HUES48 (cell line): ENCODE measurements around the gene KLHL28.
"Not testable (repeated sequence)": the region's sequence is repeated elsewhere in the genome, so short reads cannot be mapped to it uniquely, and the experiment has no call there.

Source experiments
- H3K27ac ChIP-seq: one replicate; pipeline ENCODE4 v1.7.0; 2013; ENCODE audit warnings: low read depth, low read length, inconsistent platforms
- H3K27me3 ChIP-seq: 2 replicates; pipeline ENCODE4 v1.6.1; 2013; ENCODE audit warnings: mild to moderate bottlenecking, low read length; ENCODE audit not compliant: control insufficient read depth, insufficient read depth
- H3K36me3 ChIP-seq: 2 replicates; pipeline ENCODE4 v1.6.1; 2013; ENCODE audit warnings: low read length; ENCODE audit not compliant: control insufficient read depth, insufficient read depth
- H3K4me1 ChIP-seq: 2 replicates; pipeline ENCODE4 v1.6.1; 2013; ENCODE audit warnings: mild to moderate bottlenecking, low read length; ENCODE audit not compliant: control insufficient read depth, insufficient read depth
- H3K4me3 ChIP-seq: 2 replicates; pipeline ENCODE4 v1.5.1; 2013; ENCODE audit warnings: mild to moderate bottlenecking, low read depth, low read length
- H3K9ac ChIP-seq: 2 replicates; pipeline ENCODE4 v1.6.1; 2013; ENCODE audit warnings: mild to moderate bottlenecking, low read depth, low read length, moderate library complexity
- H3K9me3 ChIP-seq: 2 replicates; pipeline ENCODE4 v1.6.1; 2013; ENCODE audit warnings: low read length; ENCODE audit not compliant: control insufficient read depth, insufficient read depth

Gene KLHL28

DNA sequence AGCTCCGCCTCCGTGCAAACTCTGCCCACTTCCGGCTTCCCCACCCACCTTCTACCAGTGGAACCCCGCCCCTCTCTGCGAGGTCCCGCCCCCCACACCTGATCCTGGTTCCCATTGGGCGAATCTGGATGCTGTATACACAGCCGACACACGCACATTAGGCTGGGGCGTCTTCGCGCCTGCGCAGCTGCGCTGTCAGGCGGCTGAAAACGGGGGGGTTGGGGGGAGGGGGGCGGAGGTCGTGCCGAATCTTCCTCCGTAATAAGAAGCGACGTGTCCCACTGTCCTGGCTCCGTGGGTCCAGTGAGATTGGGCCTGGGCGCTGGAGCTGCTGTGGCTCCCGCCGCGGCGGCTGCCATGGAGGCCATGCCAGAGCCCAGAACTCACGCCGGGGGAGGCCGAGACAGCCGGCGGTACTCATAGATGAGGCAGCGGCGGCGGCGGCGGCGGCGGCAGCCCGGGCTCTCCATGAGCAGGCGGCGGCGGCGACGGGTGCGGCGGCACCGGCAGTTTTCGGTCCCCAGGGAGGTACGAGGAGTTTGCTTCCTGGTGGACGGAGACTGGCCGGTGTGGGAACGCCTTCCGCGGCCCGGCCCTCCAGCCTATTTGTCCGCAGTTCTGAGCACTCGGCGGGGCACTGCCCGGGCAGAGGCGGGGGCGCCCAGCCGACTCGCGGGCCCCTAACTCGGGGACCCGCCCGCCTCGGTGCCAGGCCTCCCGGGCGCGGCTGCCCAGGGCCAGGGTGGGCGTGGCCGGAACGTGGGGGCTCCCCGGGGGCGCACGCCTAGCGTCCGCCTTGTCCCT is 64.5 kb downstream of the KLHL28 start:
- H3K9ac ChIP-seq, result peak overlapping the region; percentile 66
- peaks cover 6% of the 10 kb centered on the region; the same call in 1 of the 2 replicates for H3K9me3 ChIP-seq
- H3K4me1 ChIP-seq, result peaks cover 9% of the 10 kb centered on the region; the same call in 1 of the 2 replicates
- peak overlapping the region; percentile 94 for H3K27ac ChIP-seq
- peak overlapping the region; percentile 76 for H3K4me3 ChIP-seq
- no peaks in the 10 kb centered on the region for H3K36me3 ChIP-seq
- H3K27me3 ChIP-seq, result no peaks in the 10 kb centered on the region

DNA sequence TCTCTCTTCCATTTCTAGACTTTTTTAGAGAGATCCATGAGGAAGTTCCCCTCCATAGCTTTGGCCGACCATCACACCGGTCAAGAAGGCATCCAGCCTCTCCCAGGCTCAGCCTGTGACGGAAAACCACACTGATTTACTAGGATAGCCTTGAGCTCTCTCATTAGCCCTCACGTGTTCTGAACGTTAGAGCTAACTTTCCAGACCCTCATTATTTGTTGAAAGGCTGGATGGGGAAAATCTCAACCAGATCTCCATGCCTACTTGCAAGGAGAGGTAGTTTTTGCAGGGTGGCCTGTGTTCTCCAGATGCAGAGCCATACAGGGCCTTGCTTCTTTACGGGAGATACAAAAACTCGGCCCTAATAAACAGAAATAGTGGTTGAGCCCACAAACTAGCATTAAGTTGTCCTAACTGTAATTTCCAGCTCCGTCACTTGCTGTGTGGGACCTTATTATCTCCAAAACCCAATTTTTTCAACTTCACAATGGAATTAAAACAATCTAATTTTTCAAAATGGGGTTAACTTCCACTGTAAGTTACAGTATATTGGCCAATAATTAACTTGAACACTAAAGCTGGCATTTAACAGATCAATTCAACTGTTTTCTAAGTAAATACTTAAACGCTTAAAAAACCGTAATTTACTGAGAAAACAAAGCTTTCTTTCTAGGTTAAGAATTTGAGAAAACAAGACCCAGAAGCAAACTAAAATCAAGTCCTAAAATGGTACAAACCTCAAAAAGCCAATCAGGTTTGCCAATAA is 65.3 kb downstream of the KLHL28 start:
- peak overlapping the region; percentile 41 for H3K4me3 ChIP-seq
- peaks cover 6% of the 10 kb centered on the region; the same call in 1 of the 2 replicates for H3K9me3 ChIP-seq
- H3K36me3 ChIP-seq, result no peaks in the 10 kb centered on the region
- no peak overlapping the region for H3K9ac ChIP-seq
- H3K4me1 ChIP-seq, result peaks cover 9% of the 10 kb centered on the region; the same call in 1 of the 2 replicates
- peak overlapping the region; percentile 37 for H3K27ac ChIP-seq
- no peaks in the 10 kb centered on the region for H3K27me3 ChIP-seq

DNA sequence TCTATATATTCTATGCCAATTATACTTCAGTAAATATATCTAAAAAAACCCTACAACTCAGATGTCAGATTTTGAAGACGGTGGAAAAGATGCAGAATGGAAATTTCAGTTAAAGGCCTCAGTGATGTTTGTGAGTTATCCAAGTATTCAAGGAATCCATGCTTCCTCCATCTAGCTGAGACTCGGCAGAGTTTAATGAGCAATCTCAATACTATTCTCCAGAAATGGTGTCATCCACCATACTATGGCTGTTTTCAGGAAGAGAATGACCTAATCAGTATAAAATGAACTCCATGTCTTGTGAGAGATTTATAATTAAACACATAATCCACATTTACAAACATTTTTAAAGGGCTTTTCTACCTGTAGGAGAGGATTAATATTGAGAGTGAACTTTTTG is 66.0 kb downstream of the KLHL28 start:
- Histone ChIP-seq H3K27ac (no peak overlapping the region), H3K9ac (no peak overlapping the region), H3K36me3 (no peaks in the 10 kb centered on the region), H3K4me1 (peaks cover 9% of the 10 kb centered on the region; the same call in 1 of the 2 replicates), H3K27me3 (no peaks in the 10 kb centered on the region), H3K4me3 (no peak overlapping the region), H3K9me3 (peaks cover 6% of the 10 kb centered on the region; the same call in 1 of the 2 replicates)

DNA sequence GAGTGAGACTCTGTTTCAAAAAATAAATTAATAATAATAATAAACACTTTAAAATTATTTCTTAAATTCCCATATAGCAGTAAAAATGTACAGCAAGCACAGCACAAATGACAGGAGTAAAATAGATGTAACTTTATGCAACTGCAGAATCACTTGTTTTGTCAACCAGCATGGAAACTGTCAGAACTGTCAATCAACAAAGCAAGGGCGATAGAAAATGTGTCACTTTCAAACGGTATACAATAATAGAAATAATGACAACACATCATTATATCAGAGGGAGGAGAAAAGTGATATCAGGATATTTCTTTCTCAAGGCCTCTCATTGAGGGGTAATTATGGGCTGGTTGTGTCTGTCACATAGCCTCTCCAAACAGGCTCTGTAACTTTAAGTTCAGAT is 68.2 kb downstream of the KLHL28 start:
- no peak overlapping the region for H3K4me3 ChIP-seq
- no peak overlapping the region for H3K9ac ChIP-seq
- H3K27me3 ChIP-seq, result no peaks in the 10 kb centered on the region
- peaks cover 6% of the 10 kb centered on the region; the same call in 1 of the 2 replicates for H3K4me1 ChIP-seq
- H3K36me3 ChIP-seq, result no peaks in the 10 kb centered on the region
- peaks cover 6% of the 10 kb centered on the region; the same call in 1 of the 2 replicates for H3K9me3 ChIP-seq
- no peak overlapping the region for H3K27ac ChIP-seq

DNA sequence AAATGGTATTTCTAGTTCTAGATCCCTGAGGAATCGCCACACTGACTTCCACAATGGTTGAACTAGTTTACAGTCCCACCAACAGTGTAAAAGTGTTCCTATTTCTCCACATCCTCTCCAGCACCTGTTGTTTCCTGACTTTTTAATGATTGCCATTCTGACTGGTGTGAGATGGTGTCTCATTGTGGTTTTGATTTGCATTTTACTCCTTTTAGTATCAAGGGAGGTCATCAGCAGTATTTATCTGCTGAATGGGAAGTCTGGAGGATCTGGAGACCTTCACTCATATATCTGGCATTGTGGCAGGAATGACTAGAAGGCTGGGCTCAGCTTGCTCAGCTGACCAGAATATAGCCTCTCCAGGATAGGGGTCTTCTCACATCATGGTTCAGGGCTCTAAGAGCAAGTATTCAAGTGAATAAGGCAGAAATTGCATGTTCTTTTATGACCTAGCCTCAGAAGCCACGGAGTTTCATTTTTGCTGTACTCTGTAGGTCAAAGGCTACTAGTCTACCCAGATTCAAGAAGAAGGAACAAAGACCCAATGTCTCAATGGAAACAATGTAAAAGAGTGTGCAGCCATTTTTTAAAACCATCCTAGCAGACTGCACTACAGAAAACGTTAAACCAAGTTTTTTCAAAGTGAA is 69.9 kb downstream of the KLHL28 start:
- not testable (repeated sequence) for H3K4me1 ChIP-seq, H3K9me3 ChIP-seq, H3K4me3 ChIP-seq, H3K27me3 ChIP-seq, H3K9ac ChIP-seq, H3K27ac ChIP-seq, H3K36me3 ChIP-seq

DNA sequence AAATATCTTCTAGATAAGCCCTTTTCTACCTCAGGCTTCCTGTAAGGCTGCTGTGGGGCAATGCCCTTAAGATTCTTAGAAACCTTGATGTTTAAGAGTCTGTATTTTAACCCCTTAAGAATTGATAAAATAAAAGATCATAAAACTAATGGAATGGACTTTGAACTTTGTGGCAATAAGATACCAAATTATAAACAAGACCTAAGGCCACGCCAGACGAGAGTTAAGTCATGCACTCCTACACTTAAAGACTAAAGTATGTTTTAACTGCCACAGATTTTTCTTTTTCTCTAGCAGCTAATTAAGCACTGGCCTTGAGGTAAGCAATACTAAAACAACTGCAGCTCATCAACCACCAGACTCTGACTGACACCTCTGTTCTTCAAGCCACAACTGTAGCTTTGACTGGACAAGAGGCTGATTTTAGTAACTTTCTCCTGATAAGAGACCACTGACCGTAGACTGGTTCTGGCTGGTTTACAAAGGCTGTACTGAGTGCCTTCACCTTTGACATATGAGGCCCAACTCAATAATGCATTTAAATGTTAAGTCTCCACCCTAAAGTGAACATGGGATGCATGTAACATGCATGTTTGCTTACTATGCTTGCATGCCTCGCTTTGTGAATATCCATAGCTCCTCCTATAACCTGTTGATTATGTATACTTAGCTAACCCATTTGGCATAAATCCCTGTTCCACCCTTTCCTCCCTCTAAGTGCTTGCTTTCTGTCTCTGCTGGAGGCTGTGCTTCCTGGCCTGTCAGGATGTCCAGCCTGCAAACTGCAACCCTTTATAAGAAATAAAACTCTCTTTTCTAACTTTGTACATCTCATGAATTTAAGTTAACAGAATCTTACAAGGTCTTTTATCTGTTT is 71.9 kb downstream of the KLHL28 start:
- no peak overlapping the region for H3K9ac ChIP-seq
- H3K27me3 ChIP-seq, result no peaks in the 10 kb centered on the region
- no peaks in the 10 kb centered on the region for H3K36me3 ChIP-seq
- H3K9me3 ChIP-seq, result no peaks in the 10 kb centered on the region
- no peak overlapping the region for H3K27ac ChIP-seq
- H3K4me1 ChIP-seq, result no peaks in the 10 kb centered on the region
- no peak overlapping the region for H3K4me3 ChIP-seq

DNA sequence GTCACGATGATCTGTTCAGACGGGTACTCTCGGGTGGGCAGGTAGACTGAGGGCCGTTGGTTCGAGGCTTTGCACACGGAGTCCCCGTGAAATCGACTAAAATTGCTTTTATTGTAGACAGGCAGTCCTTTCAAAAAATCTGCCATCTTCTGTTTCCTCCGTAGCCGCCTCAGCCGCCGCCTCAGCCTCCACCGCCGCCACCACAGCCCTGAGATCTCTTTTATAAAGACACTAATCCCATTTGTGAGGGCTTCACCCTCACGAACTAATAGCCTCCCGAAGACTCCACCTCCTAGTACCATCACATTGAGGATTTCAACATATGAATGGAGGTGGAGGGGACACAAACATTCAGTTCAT is 74.2 kb downstream of the KLHL28 start:
- Histone ChIP-seq H3K4me1 (no peaks in the 10 kb centered on the region), H3K9ac (no peak overlapping the region), H3K27ac (no peak overlapping the region), H3K27me3 (no peaks in the 10 kb centered on the region), H3K36me3 (no peaks in the 10 kb centered on the region), H3K9me3 (no peaks in the 10 kb centered on the region), H3K4me3 (no peak overlapping the region)

DNA sequence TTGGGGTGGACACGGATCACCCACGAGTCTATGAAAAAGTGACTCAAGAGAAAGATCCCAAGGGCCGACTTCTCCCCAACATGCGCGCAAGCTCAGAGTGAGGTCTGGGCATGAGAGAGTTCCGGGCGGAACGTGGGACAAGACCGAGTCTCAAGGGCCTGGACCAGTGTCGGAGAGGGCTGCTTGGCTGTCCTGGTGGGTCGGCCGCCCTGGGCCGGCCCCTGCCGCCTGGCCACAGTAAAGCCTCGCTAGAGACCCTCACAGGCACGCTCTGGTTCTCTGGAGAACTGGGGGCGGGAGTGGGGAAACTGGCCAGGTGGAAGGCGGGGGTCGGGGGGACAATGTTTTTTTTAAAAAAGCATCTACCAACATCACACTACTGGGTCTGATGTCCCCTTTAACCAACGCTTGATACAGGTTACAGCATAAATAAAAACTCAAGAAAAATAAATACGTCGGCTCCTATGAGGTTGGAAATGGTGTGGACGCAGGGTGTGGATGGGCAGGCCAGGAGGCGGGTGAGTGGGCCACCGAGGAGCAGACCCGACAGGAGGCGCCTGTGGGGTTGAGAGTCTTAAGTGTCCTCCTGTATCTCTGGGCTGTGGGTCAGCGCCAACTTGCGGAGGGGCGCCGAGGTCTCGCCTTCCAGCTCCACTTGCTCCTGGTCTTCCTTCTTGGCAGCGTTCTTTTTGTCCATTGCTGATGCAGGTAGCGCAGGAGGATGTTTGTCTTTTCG is 74.7 kb downstream of the KLHL28 start:
- no peak overlapping the region for H3K9ac ChIP-seq
- H3K36me3 ChIP-seq, result no peaks in the 10 kb centered on the region
- H3K9me3 ChIP-seq, result no peaks in the 10 kb centered on the region
- H3K27ac ChIP-seq, result no peak overlapping the region
- no peaks in the 10 kb centered on the region for H3K27me3 ChIP-seq
- H3K4me3 ChIP-seq, result no peak overlapping the region
- no peaks in the 10 kb centered on the region for H3K4me1 ChIP-seq

DNA sequence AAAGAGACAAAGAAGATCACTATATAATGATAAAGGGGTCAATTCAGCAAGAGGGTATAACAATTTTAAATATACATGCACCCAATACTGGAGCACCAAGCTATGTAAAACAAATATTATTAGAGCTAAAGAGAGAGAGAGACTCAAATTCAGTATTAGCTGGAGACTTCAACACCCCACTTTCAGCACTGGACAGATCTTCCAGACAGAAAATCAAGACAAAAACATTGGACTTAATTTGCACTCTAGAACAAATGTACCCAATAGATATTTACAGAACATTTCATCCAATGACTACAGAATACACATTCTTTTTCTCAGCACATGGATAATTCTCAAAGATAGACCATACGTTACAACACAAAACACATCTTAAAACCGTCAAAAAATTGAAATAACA is 81.0 kb downstream of the KLHL28 start:
- Histone ChIP-seq H3K4me3 (no peak overlapping the region), H3K36me3 (no peaks in the 10 kb centered on the region), H3K27ac (no peak overlapping the region), H3K9ac (no peak overlapping the region), H3K9me3 (no peaks in the 10 kb centered on the region), H3K27me3 (no peaks in the 10 kb centered on the region), H3K4me1 (no peaks in the 10 kb centered on the region)
